Suprapubic skin (tissue), 4 donors: ENCODE measurements around the gene SRGAP1.

Experiments used
- CTCF ChIP-seq, 2 donors: fragments of 200-600 bp in 1 of 2; fragments of 450-650 bp in 1 of 2; sonication (generic) in 1 of 2; IDR thresholded peaks; one replicate each; pipeline ENCODE4 v1.5.1; 2016 to 2019; ENCODE audit warnings: antibody characterized with exemption in 2 of 2, mild to moderate bottlenecking in 1 of 2, moderate library complexity in 1 of 2
- POLR2A ChIP-seq, 2 donors: fragments of 450-650 bp; IDR thresholded peaks; one replicate each; pipeline ENCODE4 v1.6.1; 2017; ENCODE audit warnings: antibody characterized with exemption in 2 of 2, mild to moderate bottlenecking in 2 of 2, moderate library complexity in 2 of 2
- POLR2AphosphoS5 ChIP-seq, 3 donors: sonication (generic); formaldehyde crosslinking; IDR thresholded peaks; one replicate each; pipeline ENCODE4 v1.6.1; 2017; ENCODE audit warnings: antibody characterized with exemption in 3 of 3

GRCh38 chr12:63989301-63989845, 144.9 kb downstream of the SRGAP1 start:
- TF ChIP-seq CTCF (IDR thresholded peaks at IDR 0.05) = no peak
- TF ChIP-seq POLR2A (IDR thresholded peaks at IDR 0.05) = no peak
- no peak for TF ChIP-seq POLR2AphosphoS5 (IDR thresholded peaks at IDR 0.05)
